ENCODE results near the gene GAB2.

DNA sequence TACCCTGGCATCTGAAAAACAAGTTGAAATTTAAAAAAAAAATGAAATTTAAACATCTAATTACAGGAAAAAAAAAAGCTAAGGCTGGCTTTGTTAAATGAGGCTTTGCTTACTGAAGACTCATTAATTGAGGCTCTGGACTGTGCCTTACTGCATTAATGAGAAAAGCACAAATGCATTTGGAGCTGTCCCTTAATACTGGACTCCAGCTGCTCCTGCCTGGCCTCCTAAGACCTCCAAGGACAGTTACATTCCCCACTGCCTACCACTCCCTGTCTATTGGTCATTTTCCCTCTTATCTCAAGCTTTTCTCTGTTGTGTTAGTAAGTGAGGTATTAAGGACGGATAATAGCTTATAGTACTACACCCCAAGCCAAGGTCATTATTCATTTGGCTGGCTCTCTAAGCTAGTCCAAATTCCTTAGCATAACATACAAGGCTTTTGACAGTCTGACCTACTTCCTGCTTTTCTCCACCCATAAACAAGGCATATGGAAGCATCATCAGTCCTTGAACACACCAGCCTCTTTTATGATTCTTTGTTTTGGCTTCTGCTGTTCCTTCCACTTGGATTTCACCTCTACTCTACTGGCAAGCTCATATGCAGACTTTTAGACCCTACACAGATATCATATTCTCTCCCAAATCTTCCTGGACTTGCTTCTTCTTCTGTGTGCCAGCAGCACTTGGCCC lies 166.4 kb downstream of the GAB2 start:
- TF ChIP-seq ELK1 (IDR thresholded peaks at IDR 0.05; ENCODE audit: low read depth, low read length) (no peak), BCL11A (IDR thresholded peaks at IDR 0.05; ENCODE audit: low read depth, low read length) (no peak), MEF2A (IDR thresholded peaks at IDR 0.05; ENCODE audit: insufficient read depth, low read depth, low read length) (no peak), TAF1 (IDR thresholded peaks at IDR 0.05; ENCODE audit: borderline replicate concordance, low read depth, low read length) (no peak), POLR2A (IDR thresholded peaks at IDR 0.05; ENCODE audit: low read depth, low read length) (no peak), CHD2 (IDR thresholded peaks at IDR 0.05; ENCODE audit: borderline replicate concordance, low read depth, low read length) (no peak)
- TF ChIP-seq, protein P1, sequence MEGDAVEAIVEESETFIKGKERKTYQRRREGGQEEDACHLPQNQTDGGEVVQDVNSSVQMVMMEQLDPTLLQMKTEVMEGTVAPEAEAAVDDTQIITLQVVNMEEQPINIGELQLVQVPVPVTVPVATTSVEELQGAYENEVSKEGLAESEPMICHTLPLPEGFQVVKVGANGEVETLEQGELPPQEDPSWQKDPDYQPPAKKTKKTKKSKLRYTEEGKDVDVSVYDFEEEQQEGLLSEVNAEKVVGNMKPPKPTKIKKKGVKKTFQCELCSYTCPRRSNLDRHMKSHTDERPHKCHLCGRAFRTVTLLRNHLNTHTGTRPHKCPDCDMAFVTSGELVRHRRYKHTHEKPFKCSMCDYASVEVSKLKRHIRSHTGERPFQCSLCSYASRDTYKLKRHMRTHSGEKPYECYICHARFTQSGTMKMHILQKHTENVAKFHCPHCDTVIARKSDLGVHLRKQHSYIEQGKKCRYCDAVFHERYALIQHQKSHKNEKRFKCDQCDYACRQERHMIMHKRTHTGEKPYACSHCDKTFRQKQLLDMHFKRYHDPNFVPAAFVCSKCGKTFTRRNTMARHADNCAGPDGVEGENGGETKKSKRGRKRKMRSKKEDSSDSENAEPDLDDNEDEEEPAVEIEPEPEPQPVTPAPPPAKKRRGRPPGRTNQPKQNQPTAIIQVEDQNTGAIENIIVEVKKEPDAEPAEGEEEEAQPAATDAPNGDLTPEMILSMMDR (IDR thresholded peaks at IDR 0.05 in 2 of 3, conservative IDR thresholded peaks at IDR 0.05 in 1 of 3; ENCODE audit: control insufficient read depth in 2 of 3, extremely low read depth in 1 of 3, insufficient read depth in 1 of 3, low read depth in 3 of 3, low read length in 3 of 3), result no peak
